Endodermal cell (in vitro differentiated cells): ENCODE data around the gene MAPK7. TPM values are rescaled to one million over a fixed set of nuclear protein-coding genes. Genes with fewer than 3 reads are reported as not detected.

Experiments
- DNase-seq: peaks from one replicate; pipeline ENCODE4 v3.0.0-alpha.2; 2017
- H3K27ac ChIP-seq: 2 replicates; pipeline ENCODE4 v1.5.1; 2013; ENCODE audit warnings: mild to moderate bottlenecking, low read depth, low read length, moderate library complexity
- H3K27me3 ChIP-seq: 2 replicates; pipeline ENCODE4 v1.6.1; 2013; ENCODE audit warnings: mild to moderate bottlenecking, low read length, moderate library complexity; ENCODE audit not compliant: insufficient read depth, control insufficient read depth, poor library complexity, severe bottlenecking
- H3K36me3 ChIP-seq: 2 replicates; pipeline ENCODE4 v1.7.0; 2013; ENCODE audit warnings: mild to moderate bottlenecking, low read length, moderate library complexity; ENCODE audit not compliant: control insufficient read depth, insufficient read depth
- H3K4me1 ChIP-seq: one replicate; pipeline ENCODE4 v1.7.0; 2013; ENCODE audit warnings: low read length; ENCODE audit not compliant: control insufficient read depth, insufficient read depth
- H3K4me3 ChIP-seq: 2 replicates; pipeline ENCODE4 v1.5.1; 2013; ENCODE audit warnings: mild to moderate bottlenecking, low read length, moderate library complexity
- H3K9ac ChIP-seq: 2 replicates; pipeline ENCODE4 v1.6.1; 2013; ENCODE audit warnings: mild to moderate bottlenecking, low read length, moderate library complexity; ENCODE audit not compliant: poor library complexity, severe bottlenecking; ENCODE audit errors: extremely low read depth
- H3K9me3 ChIP-seq: 2 replicates; pipeline ENCODE4 v1.6.1; 2013; ENCODE audit warnings: mild to moderate bottlenecking, low read length, moderate library complexity; ENCODE audit not compliant: control insufficient read depth
- H3K27ac Mint-ChIP-seq: 2 replicates; pipeline ENCODE4 v1.8.0; 2020; ENCODE audit warnings: mixed read lengths
- H3K27me3 Mint-ChIP-seq: 2 replicates; pipeline ENCODE4 v1.8.0; 2021; ENCODE audit warnings: mild to moderate bottlenecking, mixed read lengths; ENCODE audit not compliant: insufficient read depth
- H3K36me3 Mint-ChIP-seq: 2 replicates; pipeline ENCODE4 v1.8.0; 2020; ENCODE audit warnings: low read depth, mixed read lengths
- H3K4me1 Mint-ChIP-seq: 2 replicates; pipeline ENCODE4 v1.8.0; 2020; ENCODE audit warnings: mixed read lengths
- H3K4me3 Mint-ChIP-seq: 2 replicates; pipeline ENCODE4 v1.8.0; 2020; ENCODE audit warnings: mild to moderate bottlenecking, moderate library complexity, mixed read lengths
- H3K9me3 Mint-ChIP-seq: 2 replicates; pipeline ENCODE4 v1.8.0; 2020; ENCODE audit warnings: mild to moderate bottlenecking, mixed read lengths
- WGBS, 2 experiments: methylation state at CpG; one replicate each; pipeline versions ENCODE4 v1.1.5 to v1.1.7; 2013; ENCODE audit warnings: missing lambda C conversion rate in 2 of 2, mixed read lengths in 1 of 2; ENCODE audit not compliant: insufficient coverage in 1 of 2, insufficient read length in 1 of 2; 5-methylcytosine and 5-hydroxymethylcytosine counted together
- total RNA-seq, 2 donors: library from RNA; stranded (reverse); fragmentation: NEBNext Ultra II Directional in 1 of 2; extraction: Animal tissue kit (Norgen Biotek cat#: 25700) in 1 of 2; gene quantifications; 2 replicates in 1 of 2; 3 replicates in 1 of 2; pipeline ENCODE4 v1.2.1, GENCODE V29; 2021
- TF ChIP-seq, protein P1 (sequence below): fragments of 200-600 bp; sonication (generic); conservative IDR thresholded peaks from 2 replicates; pipeline ENCODE4 v1.5.0; 2021; ENCODE audit warnings: antibody characterized with exemption, mild to moderate bottlenecking

The MAPK7 gene
- total RNA-seq, 2 donors from 2014 or later: 33.3 to 53.4 TPM

DNA sequence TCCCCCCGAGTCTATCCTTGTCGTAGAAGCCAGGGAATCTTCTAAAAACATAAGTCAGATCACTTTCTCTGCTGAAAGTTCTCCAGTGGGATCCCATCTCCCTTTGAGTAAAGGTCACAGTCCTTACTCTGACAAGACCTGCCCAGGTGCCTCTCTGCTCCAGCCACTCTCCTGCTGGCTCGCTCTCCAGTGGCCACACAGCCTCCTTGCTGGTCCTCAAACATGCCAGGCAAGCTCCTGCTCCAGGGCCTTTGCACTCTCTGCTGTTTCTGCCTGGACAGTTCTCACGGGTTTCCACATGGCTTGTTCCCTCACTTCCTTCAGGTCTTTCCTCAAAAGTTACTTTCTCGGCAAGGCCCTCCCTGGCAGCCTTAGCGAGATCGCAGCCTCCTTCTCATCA lies 19.1 kb upstream of the MAPK7 start:
- H3K4me3 Mint-ChIP-seq: no peak overlapping the region

DNA sequence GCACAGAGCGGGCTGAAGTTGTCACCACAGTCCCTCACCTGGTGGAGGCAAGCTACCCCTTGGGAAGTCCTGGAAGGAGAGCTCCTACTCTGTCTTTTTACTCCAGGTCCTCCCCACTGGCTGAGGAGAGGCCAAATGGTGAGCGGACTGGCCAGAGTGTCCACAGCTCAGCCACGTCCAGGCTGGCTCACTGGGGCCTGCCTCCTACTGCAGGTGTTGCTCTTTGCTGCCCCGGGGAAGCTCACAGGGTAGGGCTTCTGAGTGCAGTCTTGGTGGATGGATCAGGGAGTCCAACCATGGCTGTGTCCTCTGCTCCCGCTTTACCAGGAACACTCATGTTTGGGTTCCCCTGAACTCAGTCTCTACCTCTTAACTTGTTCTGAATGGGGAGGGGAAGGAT lies 18.4 kb upstream of the MAPK7 start:
- Histone ChIP-seq H3K9ac (no peak overlapping the region), H3K36me3 (peaks cover 5% of the 10 kb centered on the region), H3K4me1 (peaks cover 3% of the 10 kb centered on the region), H3K27me3 (no peaks in the 10 kb centered on the region), H3K4me3 (no peak overlapping the region), H3K9me3 (no peaks in the 10 kb centered on the region), H3K27ac (no peak overlapping the region)
- Mint-ChIP-seq H3K9me3 (no peaks in the 10 kb centered on the region), H3K36me3 (peaks cover 22% of the 10 kb centered on the region), H3K4me3 (no peak overlapping the region), H3K27me3 (no peaks in the 10 kb centered on the region), H3K4me1 (peaks cover 21% of the 10 kb centered on the region), H3K27ac (no peak overlapping the region)
- peak; percentile 38 for DNase-seq
- WGBS, 2 experiments: 99 to 100% methylated on average over 1 to 5 of the region's 5 CpGs
- TF ChIP-seq, protein P1, sequence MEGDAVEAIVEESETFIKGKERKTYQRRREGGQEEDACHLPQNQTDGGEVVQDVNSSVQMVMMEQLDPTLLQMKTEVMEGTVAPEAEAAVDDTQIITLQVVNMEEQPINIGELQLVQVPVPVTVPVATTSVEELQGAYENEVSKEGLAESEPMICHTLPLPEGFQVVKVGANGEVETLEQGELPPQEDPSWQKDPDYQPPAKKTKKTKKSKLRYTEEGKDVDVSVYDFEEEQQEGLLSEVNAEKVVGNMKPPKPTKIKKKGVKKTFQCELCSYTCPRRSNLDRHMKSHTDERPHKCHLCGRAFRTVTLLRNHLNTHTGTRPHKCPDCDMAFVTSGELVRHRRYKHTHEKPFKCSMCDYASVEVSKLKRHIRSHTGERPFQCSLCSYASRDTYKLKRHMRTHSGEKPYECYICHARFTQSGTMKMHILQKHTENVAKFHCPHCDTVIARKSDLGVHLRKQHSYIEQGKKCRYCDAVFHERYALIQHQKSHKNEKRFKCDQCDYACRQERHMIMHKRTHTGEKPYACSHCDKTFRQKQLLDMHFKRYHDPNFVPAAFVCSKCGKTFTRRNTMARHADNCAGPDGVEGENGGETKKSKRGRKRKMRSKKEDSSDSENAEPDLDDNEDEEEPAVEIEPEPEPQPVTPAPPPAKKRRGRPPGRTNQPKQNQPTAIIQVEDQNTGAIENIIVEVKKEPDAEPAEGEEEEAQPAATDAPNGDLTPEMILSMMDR: no peak

More for the DNA sequence above, 19.1 kb upstream of the MAPK7 start:
- no peak overlapping the region for H3K4me3 ChIP-seq
- H3K36me3 ChIP-seq: peaks cover 5% of the 10 kb centered on the region
- peak; percentile 37 for DNase-seq
- 91 to 98% methylated on average over 7 of the region's 7 CpGs for WGBS, 2 experiments
- no peaks in the 10 kb centered on the region for H3K27me3 ChIP-seq
- H3K9me3 Mint-ChIP-seq: no peaks in the 10 kb centered on the region
- TF ChIP-seq, protein P1: no peak
- no peak overlapping the region for H3K27ac Mint-ChIP-seq
- no peaks in the 10 kb centered on the region for H3K27me3 Mint-ChIP-seq
- no peak overlapping the region for H3K27ac ChIP-seq
- H3K4me1 Mint-ChIP-seq: peaks cover 15% of the 10 kb centered on the region
- H3K9me3 ChIP-seq: no peaks in the 10 kb centered on the region
- peaks cover 23% of the 10 kb centered on the region for H3K36me3 Mint-ChIP-seq
- no peak overlapping the region for H3K9ac ChIP-seq
- H3K4me1 ChIP-seq: peaks cover 3% of the 10 kb centered on the region

DNA sequence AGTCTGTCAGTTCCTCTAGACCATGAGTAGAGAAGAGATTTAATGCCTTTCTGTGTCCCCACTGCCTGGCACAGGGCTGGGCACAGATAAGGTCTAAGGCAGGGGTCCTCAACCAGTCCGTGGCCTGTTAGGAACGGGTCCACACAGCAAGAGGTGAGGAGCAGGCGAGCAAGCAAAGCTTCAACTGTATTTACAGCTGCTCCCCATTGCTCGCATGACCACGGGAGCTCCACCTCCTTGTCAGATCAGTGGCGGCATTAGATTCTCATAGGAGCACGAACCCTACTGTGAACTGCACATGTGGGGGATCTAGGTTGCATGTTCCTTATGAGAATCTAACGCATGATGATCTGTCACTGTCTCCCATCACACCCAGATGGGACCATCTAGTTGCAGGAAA lies 17.5 kb upstream of the MAPK7 start:
- TF ChIP-seq, protein P1: no peak
- Histone ChIP-seq H3K36me3 (peaks cover 5% of the 10 kb centered on the region), H3K4me1 (peaks cover 3% of the 10 kb centered on the region), H3K9ac (no peak overlapping the region), H3K27ac (no peak overlapping the region), H3K4me3 (no peak overlapping the region), H3K9me3 (no peaks in the 10 kb centered on the region), H3K27me3 (no peaks in the 10 kb centered on the region)
- peak; percentile 42 for DNase-seq
- 95% methylated on average over 6 to 8 of the region's 8 CpGs for WGBS, 2 experiments
- Mint-ChIP-seq H3K27ac (no peak overlapping the region), H3K27me3 (no peaks in the 10 kb centered on the region), H3K9me3 (no peaks in the 10 kb centered on the region), H3K4me1 (peaks cover 21% of the 10 kb centered on the region), H3K4me3 (no peak overlapping the region), H3K36me3 (peaks cover 20% of the 10 kb centered on the region)
